AG09319 (cell line): ENCODE measurements around the gene GPR39.

ENCODE experiments used
- DNase-seq: peaks from one replicate; pipeline ENCODE4 v3.0.0-alpha.2; 2010; ENCODE audit warnings: low read depth; ENCODE audit errors: extremely low read depth
- TF ChIP-seq, protein P1 (sequence below): IDR thresholded peaks from 2 replicates; pipeline ENCODE4 v1.5.1; 2011; ENCODE audit warnings: low read depth, mild to moderate bottlenecking, inconsistent platforms, low read length, moderate library complexity

The GPR39 gene

GRCh38 chr2:132446444-132446843 lies 29.8 kb downstream of the GPR39 start:
- no peak for DNase-seq
- TF ChIP-seq, protein P1, sequence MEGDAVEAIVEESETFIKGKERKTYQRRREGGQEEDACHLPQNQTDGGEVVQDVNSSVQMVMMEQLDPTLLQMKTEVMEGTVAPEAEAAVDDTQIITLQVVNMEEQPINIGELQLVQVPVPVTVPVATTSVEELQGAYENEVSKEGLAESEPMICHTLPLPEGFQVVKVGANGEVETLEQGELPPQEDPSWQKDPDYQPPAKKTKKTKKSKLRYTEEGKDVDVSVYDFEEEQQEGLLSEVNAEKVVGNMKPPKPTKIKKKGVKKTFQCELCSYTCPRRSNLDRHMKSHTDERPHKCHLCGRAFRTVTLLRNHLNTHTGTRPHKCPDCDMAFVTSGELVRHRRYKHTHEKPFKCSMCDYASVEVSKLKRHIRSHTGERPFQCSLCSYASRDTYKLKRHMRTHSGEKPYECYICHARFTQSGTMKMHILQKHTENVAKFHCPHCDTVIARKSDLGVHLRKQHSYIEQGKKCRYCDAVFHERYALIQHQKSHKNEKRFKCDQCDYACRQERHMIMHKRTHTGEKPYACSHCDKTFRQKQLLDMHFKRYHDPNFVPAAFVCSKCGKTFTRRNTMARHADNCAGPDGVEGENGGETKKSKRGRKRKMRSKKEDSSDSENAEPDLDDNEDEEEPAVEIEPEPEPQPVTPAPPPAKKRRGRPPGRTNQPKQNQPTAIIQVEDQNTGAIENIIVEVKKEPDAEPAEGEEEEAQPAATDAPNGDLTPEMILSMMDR = no peak

GRCh38 chr2:132448331-132448730 lies 31.7 kb downstream of the GPR39 start:
- TF ChIP-seq, protein P1 = no peak
- no peak for DNase-seq

DNA sequence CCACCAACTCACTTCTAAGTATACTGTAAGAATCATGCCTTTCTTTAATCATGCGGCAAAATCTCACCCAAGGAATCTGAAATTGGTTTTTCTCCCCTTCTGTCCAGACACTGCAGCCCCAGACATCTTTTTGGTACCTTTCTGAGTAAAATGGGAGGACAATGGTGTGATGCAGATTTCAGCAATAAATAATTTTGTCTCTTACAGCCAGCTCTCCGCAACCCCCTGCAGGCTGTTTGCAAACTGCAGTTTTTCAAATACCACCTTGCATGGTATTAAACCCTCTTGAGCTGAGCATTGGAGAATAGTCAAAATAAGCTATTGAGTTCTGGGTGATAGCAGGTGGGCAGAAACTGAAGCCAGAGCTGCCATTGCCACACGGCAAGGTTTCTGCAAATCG lies 32.2 kb downstream of the GPR39 start:
- TF ChIP-seq, protein P1 = peak; percentile 78
- DNase-seq = no peak

GRCh38 chr2:132449868-132450267 lies 33.3 kb downstream of the GPR39 start:
- TF ChIP-seq, protein P1 = no peak
- no peak for DNase-seq

GRCh38 chr2:132460781-132461180 lies 44.2 kb downstream of the GPR39 start:
- DNase-seq = no peak
- TF ChIP-seq, protein P1 = no peak

DNA sequence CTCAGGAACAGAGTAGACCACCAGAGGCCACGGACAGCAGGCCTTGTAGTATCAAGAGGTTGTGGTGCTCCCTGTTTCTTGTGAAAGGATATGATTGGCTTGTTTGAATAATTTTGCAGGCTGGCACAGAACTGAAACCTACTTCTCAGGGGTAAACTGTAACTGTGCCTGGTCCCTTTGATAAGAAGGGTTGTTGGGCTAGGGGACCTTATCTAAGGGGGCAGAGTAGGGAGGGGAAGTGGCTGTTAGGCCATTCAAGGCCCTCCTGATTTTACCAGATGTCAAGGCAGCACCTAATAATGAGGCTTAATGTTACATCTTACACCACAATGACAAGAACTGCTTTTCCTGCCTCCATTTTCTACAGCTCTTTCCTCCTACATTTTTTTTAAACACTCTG lies 45.6 kb downstream of the GPR39 start:
- TF ChIP-seq, protein P1 = no peak
- DNase-seq = no peak

DNA sequence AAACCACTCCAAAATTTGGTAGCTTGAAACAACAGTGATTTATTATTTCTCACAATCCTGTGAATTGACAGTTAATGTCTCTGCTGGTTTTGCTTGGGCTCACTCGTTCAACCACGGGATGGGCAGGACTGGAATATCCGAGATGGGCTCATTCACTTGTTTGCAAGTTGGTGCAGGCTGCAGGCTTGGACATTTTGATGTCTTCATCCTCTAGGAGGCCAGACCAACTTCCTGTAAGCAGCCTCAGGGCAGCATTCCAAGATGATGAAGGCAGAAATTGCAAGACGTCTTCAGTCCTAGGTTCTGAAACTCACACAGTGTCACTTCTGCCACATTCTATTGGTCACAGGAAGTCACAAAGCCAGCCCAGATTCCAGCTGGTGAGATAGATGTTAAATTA lies 47.1 kb downstream of the GPR39 start:
- TF ChIP-seq, protein P1 = no peak
- DNase-seq = no peak

DNA sequence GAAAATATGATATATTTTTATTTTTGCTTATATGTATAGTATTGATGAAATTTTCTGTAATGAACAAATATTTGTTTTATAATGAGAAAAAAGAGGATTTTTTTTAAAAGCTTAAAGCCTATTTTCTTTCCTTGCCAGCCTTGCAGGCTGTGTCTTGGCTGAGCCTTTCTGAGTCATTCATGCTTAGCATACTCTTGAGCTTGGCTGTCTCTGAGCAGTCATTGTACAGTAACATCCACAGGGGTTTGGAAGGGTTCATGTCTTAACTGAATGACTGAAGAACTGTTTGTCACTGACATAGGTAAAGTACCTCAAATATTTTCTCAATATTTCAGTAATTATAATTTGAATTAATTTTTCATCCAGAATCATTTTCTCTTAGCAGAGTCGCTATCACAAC lies 49.3 kb downstream of the GPR39 start:
- DNase-seq = no peak
- TF ChIP-seq, protein P1 = no peak
